Stimulated activated CD8-positive, alpha-beta memory T cell treated with anti-CD3 and anti-CD28 coated beads, Interleukin-12 subunit alpha, Interleukin-12 subunit beta, amount 100 ng/mL, for 24 hours (primary cell): ENCODE data around the gene CYP19A1.

Experiments
- DNase-seq: peaks from one replicate; pipeline ENCODE4 v3.0.0-alpha.2; 2020; ENCODE audit errors: extremely low read depth

Gene CYP19A1

DNA sequence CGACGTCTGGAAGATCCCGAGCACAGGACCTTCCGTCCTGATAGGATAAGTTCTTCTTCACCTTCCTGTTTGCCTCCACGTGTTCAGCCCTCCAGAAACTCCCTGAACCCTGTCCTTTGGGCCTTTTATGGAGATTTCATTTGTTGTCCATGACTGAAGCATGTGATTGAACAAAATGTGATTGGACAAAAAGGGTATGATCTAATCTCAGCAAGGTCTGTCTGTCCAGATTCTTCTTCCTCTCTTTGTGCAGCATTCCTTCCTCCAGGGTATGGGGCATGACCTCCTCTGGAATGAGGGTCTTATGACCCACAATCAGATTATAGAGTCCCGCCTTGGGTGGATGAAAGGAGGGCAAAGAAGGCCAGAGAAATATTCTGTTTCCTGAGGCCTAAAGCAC lies at the start of gene CYP19A1:
CYP19A1 (minus strand) TSS at position 101 of the 400 bp plus-strand sequence. CDS start 95,684 bp downstream, outside the sequence.
- DNase-seq, result no peak

GRCh38 chr15:51387699-51388041 lies 49.3 kb upstream of the CYP19A1 start:
- no peak for DNase-seq

GRCh38 chr15:51386960-51387698 lies 48.7 kb upstream of the CYP19A1 start:
- no peak for DNase-seq

DNA sequence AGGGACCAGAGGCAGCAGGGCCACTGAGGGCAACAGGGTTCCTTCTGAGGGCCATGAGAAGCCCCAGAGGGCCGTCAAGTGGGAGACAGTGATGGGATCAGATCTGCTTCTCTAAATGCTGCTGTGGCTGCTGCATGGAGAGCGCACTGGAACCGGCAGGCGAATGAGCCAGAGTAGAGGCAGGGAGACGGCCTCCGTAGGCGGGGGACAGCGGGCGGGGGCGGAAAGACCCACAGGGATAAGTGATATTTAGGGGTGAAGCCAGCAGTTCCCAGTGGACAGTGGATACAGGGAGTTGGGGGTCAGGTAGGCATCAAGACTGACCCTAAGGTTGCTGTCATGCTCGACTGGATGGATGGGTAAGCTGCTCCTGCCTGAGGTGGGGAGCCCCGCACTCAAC lies 48.1 kb upstream of the CYP19A1 start:
- no peak for DNase-seq

GRCh38 chr15:51386029-51386428 lies 47.6 kb upstream of the CYP19A1 start:
- no peak for DNase-seq

DNA sequence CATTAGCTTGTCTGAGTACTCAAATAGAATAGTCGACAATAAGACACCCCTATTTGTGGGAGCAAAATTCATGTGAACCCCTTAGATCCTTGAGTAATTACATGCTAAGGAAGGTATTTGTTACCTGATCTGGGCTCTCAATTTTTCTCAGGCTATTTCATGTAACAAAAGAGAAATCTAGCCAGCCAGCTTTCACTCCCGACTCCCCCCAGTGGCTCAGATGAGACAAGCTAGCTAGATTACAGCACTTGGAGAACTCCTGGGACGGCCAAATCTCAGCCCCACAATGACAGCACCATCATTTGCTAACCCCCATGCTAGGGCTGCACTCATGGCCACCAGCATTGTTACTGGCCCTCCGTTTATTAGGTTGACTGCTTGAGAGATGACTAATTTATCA lies 44.4 kb upstream of the CYP19A1 start:
- DNase-seq, result no peak

- DNase-seq, result no peak
Measured at GRCh38 chr15:51380999-51381806, 42.8 kb upstream of the CYP19A1 start.

DNA sequence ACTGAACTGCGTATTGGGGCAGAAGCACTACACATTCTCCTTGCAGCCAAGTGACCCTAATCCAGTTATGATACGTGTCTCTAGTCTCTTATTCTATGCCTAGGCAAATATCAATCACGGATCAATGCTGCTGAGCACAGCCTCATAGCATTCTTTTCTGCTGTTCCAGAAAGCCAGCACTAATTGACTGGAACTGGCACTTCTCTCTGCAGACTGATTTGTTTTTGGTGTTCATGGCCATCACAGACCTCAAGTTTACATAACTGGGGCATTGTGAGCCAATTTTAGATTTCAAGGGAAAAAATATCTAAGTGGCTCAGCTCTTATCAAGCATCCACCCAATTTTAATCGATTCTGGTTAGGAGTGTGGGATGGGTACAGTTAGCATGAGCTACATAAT lies 41.0 kb upstream of the CYP19A1 start:
- DNase-seq, result no peak

DNA sequence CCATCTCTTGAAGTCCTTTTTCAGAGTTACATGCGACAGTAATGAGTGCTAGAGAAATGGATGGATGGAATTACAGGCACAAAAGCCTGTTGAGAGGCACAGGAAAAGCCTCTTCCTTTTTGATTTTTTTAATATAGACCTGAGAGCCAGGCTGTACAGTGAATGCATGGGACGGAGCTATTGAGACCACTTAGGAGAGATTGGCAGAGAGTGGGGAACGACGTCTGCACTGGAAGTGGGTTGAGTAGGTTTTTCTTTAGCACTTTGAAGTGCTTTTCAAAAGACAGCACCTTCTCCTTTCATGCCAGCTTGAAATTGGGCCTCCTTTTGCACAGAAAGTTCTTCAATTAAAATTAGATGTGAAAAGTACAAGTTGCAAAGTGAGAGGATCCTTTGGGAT lies 40.0 kb upstream of the CYP19A1 start:
- DNase-seq, result no peak

GRCh38 chr15:51377038-51377786 lies 38.8 kb upstream of the CYP19A1 start:
- no peak for DNase-seq

DNA sequence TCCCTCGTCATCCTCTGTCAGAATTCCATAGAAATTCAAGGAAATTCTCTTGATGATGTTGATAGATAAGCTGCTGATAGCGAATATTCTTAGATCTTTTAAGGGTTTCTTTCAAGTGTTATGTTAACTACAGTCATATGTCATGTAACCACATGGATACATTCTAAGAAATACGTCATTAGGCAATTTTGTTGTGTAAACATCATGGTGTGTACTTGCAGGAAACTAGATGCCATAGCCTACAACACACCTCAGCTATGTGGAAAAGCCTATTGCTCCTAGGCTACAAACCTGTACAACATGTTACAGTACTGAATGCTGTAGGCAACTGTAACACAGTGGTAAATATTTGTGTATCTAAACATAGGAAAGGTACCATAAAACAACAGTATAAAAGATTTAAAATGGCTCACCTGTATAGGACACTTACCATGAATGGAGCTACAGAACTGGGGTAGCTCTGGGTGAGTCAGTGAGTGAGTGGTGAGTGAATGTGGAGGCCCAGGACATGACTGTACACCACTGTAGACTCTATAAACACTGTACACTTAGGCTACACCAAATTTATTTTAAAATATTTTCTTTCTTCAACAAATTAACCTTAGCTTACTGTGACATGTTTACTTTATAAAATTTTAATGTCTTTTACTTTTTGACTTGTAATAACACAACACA lies 37.7 kb upstream of the CYP19A1 start:
- no peak for DNase-seq

DNA sequence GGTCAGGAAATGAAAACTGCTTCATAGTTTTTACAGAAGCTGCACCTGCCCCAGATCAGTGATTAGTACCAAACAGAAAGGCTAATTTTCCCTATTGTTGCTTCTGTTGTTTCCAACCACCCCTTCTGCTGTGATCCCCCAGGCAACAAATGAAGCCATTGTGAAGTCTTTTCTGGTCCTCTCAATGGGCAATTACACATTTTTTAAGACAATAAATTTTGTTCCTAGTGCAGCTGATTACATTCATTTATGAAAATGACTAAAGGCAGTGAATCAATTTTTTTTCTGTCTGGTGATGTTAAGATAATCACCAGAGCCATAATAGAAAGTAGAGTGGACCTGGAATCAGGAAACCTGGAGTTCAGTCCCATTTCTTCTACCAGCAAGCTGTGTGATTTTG lies 35.7 kb upstream of the CYP19A1 start:
- no peak for DNase-seq

GRCh38 chr15:51371266-51371665 lies 32.9 kb upstream of the CYP19A1 start:
- DNase-seq, result no peak

DNA sequence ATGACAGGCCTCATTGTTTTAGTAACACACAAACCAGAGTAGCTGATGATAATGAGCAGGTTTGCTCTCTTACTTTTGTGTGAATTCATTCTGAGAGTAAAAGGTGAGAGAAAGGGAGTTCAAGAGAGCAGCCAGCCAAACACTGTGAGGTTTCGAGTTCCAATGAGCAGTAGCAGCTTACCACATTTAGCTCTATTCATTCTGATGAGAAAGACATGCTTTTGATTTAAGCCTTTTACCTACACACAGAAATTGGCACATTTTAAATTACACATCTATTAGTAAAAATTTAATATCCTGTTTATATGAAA lies 31.0 kb upstream of the CYP19A1 start:
- DNase-seq, result no peak

- DNase-seq, result no peak
Measured at GRCh38 chr15:51368751-51369450, 30.5 kb upstream of the CYP19A1 start.

DNA sequence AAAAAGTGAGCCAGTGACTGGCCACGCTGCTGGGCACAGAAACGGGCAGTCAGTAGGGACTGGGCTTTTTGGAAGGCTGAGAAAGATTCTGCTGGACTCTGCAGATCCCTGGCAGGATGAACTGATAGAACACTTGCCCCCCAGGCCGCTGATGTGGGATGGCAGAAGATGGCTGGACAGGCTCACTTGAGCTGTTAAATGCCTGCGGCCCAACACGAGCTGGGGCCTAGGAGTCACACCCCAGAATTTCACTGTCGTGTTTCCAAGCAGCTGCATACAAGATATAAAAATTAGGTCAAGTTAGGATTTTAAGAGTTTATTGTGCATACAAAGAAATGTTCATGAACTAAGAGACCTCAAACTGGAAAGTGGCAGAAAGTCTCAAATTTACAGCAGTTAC lies 29.9 kb upstream of the CYP19A1 start:
- DNase-seq, result no peak

- no peak for DNase-seq
Measured at GRCh38 chr15:51367322-51367976, 29.1 kb upstream of the CYP19A1 start.

- no peak for DNase-seq
Measured at GRCh38 chr15:51366920-51367319, 28.5 kb upstream of the CYP19A1 start.

- DNase-seq, result no peak
Measured at GRCh38 chr15:51366071-51366470, 27.7 kb upstream of the CYP19A1 start.

DNA sequence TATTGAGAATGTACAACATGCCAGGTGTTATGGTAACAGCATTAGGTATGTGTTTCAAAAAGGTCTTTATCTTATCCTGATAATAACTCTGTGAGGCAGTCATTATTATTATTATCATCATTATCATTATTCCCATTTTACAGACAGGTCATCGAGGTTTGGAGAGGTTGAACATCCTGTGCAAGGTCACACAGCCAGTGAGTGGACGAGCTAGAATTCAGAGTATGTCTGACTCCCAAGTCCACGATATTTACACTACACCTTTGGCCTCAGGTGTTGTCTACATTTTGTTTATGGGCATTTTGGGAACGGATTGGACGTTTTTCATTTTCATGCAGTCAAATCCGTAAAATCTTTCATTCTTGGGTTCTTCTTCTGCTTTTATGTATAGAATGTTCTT lies 27.0 kb upstream of the CYP19A1 start:
- no peak for DNase-seq

GRCh38 chr15:51363383-51363782 lies 25.0 kb upstream of the CYP19A1 start:
- no peak for DNase-seq
